Stimulated activated CD4-positive, alpha-beta T cell treated with anti-CD3 and anti-CD28 coated beads, Interleukin-4, amount 100 ng/mL, for 1 hour (primary cell): ENCODE results near the gene PRLH.

ENCODE experiments used
- DNase-seq: peaks from one replicate; pipeline ENCODE4 v3.0.0-alpha.2; 2020

Gene PRLH

DNA sequence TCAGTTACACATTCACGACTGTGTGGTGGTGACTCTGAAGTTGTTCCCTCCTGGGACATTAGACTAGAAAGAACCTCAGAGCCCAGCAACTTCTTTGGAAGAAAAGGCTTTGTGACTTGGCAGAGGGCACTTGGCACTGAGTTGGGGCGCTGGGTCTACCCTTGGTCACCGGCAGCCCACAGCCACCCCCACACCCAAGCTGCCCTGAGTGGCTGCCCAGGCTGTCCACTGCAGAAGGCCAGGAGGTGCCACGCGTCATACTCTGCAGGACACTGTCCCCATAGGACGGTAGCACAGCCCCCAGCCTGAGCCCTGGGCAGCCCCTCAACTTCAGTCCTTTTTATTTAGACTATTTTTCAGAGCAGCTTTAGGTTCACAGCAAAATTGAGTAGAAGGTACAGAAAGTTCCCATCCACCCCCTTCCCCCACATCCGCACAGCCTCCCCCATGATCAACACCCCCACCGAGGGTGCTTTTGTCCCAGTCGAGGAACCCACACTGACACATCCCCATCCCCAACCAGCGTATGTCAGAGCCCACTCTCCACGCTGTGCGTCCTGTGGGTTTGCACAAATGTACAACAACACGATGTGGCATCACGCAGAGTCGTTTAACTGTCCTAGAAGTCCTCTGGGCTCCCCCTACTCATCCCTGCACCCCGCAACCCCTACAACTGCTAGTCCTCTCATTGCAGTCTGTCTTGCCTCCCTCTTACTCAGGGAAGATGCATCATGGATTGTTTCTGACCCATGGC is 1.1 kb downstream of the PRLH start:
- no peak for DNase-seq

DNA sequence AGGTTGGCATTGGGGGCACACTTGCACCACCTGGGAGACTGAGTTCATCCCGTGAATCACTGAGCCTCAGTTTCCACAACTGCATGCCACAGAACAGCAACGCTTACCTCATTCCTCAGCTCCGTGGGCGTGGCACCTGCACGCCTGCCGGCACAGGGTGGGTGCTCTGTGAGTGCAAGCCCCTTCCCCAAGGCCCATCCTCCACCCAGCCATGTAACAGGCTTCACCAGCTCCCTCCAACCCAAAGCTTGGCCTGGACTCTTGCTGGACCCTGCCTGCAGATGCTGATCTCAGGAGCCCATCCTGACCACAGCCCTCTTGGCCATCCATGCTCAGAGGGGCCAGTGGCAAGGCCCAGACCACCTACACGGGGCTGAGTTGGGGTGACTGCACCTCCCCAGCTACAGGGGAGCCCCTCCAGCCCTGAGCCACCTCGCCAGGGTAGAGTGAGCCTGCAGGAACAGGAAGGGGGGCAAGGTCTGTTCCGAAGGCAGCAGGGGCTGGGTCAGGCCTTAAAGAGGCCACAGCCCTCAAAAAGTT is 1.8 kb downstream of the PRLH start:
- DNase-seq: no peak

DNA sequence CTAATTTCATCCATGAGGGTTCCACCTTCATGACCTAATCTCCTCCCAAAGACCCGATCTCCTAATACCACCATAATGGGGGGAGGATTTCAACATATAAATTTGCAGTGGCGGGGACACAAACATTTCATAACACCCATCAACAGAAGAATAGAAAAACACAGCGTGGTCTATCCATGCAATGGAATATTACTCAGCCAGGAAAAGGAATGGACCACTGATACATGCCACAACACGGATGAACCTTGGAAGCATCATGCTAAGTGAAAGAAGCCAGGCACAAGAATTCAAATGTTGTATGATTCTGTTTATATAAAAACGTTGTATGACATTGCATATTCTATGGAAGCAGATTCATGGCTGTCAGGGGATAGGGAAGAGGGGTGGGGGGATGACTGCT is 2.7 kb downstream of the PRLH start:
- DNase-seq: no peak

DNA sequence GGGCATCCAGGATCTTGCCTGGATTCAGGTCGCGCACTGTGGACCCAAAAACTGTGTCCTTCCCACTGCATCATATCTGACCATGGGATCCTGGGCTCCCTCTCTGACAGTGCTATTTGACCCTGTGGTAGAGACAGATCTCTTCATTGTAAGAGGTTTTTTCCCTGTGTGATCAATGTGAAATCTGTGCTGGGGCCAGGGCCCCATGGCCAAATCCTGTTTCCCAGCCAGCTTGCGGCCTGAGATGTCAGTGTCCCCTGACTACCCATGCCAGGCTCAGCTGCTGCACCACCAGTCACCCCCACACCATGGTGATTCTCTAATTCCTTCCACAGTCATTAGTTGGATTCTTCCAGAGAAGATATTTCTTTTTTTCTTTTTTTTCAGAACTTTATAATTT is 3.5 kb downstream of the PRLH start:
- no peak for DNase-seq

DNA sequence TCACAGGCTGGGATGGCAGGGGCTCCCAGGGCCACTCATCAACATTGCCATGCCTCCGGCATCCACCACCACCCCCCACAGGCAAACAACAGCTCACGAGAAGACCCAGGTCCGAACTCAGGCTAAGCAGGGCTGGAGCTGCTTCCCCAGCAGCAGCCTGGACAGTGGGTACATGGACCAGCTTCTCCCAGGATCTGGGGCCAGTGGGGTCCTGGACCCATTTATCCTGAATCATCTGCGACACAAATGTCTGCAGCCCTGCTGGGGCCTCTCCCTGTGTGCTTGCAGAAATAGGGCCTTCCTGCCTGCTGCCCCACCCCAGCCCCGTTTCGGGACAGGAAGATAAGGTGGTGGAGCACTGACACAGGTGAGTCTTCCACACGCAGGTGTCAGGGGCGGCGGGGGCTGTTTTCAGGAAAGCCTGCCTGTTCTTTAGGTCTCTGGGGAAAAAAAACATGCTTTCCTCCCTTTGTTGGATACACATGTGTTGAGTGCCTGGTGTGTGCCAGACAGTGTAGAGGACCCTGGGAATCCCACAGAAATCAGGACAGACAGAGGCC is 4.5 kb downstream of the PRLH start:
- no peak for DNase-seq

DNA sequence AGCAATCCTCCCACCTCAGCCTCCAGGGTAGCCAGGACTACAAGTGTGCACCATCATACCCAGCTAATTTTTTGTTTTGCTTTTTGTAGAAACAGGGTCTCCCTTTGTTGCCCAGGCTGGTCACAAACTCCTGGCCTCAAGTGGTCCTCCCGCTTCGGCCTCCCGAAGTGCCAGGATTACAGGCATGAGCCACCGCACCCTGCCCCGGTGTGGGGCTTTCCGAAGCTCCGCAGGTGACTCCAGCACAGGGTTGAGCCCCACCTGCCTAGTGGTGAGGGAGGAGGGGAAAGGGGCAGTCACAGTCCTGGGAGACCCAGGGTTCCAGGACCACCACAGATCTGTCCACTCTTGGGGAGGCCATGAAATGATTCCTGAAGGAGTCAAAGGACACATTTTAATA is 5.2 kb downstream of the PRLH start:
- no peak for DNase-seq

DNA sequence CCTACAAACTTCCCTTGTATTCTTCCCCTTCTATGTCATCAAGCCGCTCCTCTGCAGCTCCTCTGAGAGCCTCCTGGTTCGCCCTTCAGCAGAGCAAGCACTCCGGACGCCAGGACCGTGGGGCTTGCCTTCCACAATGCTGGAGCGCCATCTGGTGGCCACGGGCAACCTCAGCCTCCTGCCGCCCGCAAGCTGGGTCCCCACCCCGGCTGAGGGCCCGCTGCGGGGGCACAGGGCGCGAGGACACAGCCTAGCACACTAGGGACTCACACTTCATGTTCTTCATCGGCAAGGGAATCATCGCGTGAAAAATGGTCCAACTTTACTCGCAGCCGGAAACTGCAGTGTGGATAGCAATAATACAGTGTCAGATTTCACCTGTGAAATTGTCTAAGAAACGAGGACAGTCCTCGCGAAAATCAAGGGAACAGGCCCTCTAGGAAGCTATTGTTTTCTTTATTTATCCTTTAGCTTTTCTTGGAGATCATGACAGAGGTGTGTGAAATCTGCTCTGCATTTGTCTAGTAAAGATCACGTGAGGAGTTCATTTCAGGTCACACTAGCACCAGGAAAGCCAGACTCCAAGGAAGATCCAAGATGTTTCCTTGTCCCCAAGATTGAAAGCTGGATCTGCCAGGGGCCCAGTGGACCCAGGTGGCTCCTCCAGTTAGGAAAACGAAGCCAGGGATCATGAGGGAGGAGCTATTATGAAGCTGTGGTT is 5.8 kb downstream of the PRLH start:
- DNase-seq: peak; percentile 92

DNA sequence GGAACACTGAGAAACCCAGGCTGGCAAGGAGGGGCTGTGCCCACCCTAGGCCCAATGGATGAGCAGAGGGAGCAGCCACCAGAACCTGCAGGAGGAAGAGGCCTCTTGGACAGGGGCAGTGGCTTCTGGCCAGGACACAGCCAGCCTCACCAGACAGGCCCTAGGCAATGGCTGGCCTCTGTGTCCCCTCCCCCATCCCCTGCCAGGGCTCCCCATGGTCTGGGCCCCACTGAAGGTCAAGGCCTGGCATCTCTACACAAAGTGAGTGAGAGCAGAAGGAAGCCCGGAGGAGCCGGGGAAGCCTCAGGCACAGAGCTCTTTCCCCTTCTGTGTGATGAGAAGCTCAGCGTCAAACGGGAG is 6.3 kb downstream of the PRLH start:
- no peak for DNase-seq

DNA sequence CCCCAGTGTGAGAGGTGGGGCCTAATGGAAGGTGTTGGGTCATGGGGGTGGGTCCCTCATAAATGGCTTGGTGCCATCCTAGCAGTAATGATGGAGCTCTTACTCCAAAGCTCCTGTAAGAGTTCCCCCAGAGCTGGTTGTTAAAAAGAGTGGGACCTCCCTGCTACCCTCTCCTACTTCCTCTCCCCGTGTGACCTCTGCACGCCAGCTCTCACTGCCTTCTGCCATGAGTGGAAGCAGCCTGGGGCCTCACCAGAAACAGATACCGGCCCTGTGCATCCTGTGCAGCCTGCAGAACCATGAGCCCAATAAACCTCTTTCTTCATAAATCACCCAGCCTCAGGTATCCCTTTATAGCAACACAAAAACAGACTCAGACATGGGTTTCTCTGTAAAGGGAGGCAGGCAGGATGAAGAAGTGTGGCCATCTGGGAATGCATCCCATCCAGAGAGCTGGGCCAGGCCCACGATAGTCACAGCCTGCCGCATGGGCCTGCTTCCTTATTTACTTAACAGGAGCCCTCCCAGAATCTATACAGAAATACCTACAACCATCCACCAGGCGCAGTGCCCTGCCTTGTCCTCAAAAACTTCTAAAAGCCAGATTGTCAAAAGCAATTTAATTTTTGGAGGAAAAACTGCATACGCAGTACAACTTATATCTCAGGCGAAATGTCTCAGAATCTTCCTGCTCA is 7.5 kb downstream of the PRLH start:
- no peak for DNase-seq

DNA sequence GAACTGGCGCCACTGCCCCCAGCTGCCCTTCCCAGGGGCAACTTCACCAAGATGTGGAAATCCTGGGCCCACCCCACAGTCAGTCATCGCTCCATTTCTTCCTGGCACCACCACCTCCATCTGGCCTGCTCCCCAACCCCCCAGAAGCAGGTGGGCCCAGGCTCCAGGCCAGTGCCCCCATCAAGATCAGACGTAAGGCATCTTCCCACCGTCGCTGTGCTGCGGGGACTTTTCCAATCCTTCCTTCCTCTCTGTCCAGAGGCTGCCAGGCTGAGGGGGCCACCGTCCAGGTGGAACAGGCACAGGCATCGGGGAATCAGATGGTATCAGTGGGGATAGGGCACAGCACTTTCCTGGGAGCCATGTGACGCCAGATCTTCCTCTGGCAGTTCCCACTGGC is 8.1 kb downstream of the PRLH start:
- no peak for DNase-seq

DNA sequence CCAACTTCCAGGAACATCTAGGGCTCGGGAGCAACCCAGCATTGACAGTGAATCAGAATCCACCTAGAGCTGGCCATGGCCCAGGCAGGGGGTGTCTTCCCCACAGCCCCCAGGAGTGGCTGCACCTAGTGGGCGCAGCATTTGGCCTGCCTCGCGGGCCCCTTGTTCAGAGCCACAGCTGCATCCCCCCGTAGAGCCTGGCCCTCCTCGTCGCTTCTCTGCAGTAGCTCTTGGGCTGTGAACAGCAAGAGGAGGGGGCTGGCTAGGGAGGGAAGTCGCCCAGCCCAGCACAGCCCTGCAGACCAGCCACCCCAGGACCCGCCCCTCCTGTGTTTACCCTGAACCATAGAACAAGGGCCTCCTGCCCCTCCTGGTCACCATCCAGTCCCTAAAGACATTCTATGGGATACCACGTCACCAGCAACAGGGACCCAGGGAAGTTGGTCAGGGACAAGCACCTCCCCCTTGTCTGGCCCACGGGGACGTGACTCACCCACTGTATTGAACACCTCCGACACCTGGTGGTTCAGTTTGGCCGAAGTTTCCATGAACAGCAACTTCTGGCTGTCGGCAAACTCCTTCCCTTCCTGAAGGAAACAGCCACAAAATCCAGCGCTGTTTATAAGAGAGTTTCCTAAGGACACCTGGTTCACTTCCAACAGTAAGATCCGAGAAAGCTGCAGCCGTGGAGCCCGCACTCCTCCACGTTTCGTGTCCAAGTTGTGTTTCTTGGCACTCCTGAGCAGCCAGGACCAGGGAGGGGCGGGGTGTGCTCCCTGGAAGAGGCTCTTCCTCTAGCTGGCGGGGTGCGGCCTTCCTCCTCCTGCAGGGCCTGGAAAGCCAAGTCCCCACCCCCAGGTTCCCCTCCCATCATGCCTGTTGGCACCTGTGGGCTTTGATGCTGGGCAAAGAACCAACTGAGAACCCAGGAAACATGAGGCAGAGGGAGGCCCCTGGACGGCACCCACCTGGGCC is 8.8 kb downstream of the PRLH start:
- no peak for DNase-seq

DNA sequence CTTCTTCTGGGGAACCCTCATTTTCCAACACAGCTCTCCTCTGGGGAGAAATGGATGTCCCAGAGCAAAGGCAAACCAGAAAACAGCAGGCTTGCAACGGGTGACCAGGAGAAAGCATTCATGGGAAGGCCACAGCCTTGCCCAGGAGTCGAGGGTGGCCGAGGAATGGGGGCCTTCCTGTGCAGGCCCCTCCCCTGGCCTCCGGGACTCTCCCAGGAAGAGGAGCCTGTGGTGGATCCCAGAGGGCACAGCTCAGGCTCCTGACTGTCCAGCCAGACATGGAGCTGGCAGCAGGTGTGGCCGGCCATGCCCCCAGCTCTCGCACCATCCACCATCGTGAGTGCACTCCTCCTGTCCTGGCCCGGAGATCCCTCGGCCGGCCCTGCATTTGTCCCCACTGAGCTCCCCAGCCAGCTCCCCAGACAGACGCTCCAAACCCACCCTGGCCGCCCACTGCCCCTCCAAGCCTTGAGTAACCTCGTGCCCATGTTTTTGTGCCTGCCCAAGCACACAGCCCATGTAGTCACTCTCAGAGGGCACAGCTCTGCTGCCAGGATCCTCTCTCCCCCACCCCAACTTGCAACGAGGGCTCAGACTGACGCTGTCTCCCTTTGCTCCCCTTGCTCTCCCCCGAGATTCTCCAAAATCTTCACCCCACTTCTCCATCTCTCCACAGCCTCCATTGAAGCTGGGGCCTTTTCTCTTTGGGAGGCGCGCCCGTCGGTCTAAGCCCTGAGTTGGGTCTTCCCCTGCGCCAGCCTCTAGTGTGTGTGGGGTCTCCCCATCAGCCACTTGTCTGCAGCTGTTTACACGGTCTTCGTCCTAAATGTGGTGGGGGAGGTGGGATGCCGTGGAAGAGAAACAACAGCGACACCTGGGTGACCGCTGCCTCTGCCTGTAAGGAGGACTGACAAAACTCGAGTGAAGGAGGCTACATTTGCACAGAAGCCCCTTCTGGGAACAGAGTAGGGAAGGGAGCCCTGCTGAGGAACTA is 9.8 kb downstream of the PRLH start:
- no peak for DNase-seq

DNA sequence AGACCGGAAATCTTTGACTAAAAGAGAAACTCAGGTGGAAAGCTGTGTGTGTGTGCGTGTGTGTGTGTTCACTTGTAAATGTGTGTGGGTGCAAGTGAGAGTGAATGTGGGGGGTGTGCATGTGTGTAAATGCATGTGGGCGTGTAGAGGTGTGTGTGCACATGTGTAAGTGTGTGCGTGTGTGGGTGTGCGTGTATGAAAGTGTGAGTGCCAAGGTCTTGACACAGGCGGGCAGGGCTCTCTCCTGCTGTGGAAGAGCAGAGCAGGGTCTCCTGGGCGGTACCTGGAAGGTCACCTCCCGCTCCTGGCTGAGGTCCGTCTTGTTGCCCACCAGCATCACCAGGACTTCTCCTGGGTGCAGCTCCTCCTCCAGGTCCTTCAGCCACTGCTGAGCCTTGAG is 10.6 kb downstream of the PRLH start:
- DNase-seq: no peak

DNA sequence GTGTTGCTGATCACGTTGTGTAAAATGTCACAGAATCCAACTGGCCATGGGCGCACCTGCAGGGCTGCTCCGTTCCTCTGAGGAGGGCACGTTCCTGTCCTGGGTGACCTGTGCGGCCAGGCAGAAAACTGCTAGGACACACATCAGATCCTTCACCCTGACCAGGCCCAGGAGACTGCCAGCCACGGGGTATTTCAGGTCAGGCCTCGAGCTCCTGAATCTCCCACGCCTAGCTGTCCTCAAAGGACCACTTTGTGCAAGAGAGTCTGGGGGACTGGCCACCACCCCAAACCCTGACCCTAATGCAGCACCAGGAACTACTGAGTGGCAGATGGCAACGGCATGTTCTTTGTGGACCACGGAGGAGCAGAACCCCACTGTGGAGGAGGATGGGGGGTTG is 11.1 kb downstream of the PRLH start:
- no peak for DNase-seq

DNA sequence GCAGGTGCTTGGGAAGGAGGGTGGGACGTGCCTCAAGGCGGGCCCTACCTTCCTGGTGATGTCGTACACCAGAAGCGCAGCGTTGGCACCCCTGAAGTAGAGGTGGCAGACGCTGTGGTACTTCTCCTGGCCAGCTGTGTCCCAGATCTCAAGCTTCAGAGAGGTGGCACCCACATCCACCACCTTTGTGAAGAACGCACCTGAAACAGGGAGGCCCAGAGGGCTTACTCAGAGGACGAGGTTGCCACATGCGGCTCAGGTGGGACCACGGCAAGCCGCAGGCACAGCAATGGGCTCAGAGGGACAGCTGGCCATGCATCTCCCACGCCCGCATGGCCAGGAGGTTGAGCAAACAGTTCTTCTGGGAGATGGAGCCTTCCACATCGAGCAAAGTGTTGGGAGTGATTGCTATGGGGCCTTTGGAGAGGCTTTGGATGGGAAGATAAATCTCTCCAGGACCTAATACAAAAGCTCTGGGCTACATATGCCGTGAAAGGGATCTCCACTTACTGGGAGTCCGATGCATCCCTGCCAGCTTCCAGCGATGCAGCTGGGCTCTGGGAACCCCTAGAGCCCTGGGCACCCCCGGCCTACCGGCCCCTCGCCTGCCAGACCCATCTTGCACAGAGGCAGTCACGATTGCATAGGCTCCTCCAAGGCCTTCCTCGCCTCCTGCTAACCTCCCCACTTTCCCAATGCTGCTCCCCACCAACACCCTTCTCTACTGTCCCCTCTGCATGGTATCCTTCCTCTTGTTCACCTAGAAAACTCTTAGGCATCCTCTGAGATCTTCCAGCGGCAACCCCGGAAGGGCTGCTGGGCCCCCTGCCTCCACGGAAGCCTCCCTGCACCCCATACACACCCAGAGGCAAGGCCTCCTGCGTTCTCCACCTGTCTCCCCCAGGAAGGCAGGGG is 11.8 kb downstream of the PRLH start:
- DNase-seq: no peak

DNA sequence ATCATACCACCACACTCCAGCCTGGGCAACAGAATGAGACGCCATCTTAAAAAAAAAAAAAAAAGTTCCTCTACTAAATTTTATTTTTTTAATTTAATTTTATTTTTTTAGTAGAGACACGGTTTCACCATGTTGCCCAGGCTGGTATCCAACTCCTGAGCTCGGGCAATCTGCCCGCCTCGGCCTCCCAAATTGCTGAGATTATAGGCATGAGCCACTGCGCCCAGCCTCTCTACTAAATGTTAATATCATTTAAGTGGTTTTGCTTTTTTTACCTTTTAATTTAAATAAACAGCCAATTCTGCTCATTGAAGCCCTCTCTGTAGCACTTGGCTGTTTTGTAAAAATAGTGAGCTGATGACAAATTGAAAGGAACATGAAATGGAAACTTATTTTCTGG is 15.0 kb downstream of the PRLH start:
- DNase-seq: no peak

DNA sequence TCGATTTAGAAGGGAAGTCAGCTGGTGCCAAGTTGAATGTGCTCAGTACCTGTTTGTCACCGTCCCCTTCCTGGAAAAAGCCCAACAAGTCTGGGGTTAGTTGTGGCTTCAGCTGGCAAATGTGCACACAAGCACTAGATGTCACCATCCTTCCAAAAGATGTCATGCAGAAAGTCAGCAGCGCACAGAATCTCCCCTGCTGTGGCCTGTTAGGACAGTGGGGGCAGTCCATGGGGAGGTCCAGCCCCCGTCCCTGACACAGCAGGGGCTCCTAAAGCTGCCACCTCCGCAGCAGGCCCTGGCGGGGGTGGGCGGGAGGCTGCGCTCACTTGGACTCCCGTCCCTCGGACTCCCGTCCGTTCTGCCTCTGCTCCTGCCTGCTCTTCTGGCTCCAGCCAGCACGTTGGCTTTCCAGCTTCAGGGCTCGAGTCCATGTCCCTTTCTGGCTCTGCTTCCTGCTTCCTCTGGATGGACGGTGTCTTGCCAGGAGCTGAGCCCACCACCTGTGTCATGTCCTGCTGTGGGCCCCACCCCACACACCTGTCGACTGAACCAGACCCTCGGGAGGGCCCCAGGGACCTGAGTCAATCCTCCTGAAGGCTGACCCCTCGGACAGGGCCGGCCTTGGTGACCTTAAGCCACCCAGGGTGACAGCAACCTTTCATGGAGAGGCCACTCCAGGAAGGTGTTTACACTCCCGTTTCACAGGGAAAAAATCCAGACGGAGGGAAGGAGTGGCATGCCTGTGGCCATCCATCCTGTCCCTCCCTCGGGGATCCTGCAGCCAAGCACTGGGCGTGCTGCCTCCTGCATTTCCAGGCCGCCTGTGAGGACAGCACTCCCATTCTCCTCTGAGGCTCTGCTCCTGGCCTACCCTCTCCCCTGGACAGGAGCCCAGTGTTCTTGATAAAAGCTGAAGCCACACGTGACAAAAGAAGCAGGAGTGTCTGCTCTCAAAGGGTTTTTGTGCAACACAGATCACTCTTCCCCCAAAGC is 15.7 kb downstream of the PRLH start:
- peak; percentile 25 for DNase-seq
